CD4-positive, alpha-beta T cell treated with Interleukin-4 for 4 hours (primary cell): Measurements from ENCODE around the gene IL26.
"Not testable (repeated sequence)": the region's sequence is repeated elsewhere in the genome, so short reads cannot be mapped to it uniquely, and the experiment has no call there.

ENCODE experiments used
- DNase-seq: peaks from one replicate; pipeline ENCODE4 v3.0.0-alpha.2; 2020

IL26 gene

GRCh38 chr12:68190301-68190700 is 35.3 kb downstream of the IL26 start:
- no peak for DNase-seq

GRCh38 chr12:68189821-68190242 is 35.8 kb downstream of the IL26 start:
- DNase-seq: peak; percentile 65

GRCh38 chr12:68185598-68185997 is 40.0 kb downstream of the IL26 start:
- DNase-seq: no peak

GRCh38 chr12:68180792-68181744 is 44.5 kb downstream of the IL26 start:
- peak; percentile 54 for DNase-seq

- DNase-seq: no peak
Measured at GRCh38 chr12:68178774-68179439, 46.7 kb downstream of the IL26 start.

- DNase-seq: no peak
Measured at GRCh38 chr12:68178184-68178583, 47.4 kb downstream of the IL26 start.

GRCh38 chr12:68177562-68177961 is 48.0 kb downstream of the IL26 start:
- no peak for DNase-seq

GRCh38 chr12:68176257-68176656 is 49.4 kb downstream of the IL26 start:
- DNase-seq: no peak

- DNase-seq: peak; percentile 86
Measured at GRCh38 chr12:68175557-68176061, 50.0 kb downstream of the IL26 start.

GRCh38 chr12:68174761-68175160 is 50.8 kb downstream of the IL26 start:
- DNase-seq: not testable (repeated sequence)

- no peak for DNase-seq
Measured at GRCh38 chr12:68173792-68174191, 51.8 kb downstream of the IL26 start.

- DNase-seq: no peak
Measured at GRCh38 chr12:68170726-68171125, 54.9 kb downstream of the IL26 start.

GRCh38 chr12:68169213-68169889 is 56.3 kb downstream of the IL26 start:
- no peak for DNase-seq

- no peak for DNase-seq
Measured at GRCh38 chr12:68166317-68166831, 59.2 kb downstream of the IL26 start.

GRCh38 chr12:68163560-68164081 is 62.0 kb downstream of the IL26 start:
- DNase-seq: peak; percentile 47

GRCh38 chr12:68162374-68162773 is 63.2 kb downstream of the IL26 start:
- DNase-seq: no peak

- peak; percentile 74 for DNase-seq
Measured at GRCh38 chr12:68159681-68160304, 65.8 kb downstream of the IL26 start, which contains the start of gene IFNG. Gene IFNG (minus strand): TSS chr12:68159740. CDS start chr12:68159615, 125 bp downstream.

- DNase-seq: peak; percentile 71
Measured at GRCh38 chr12:68158432-68158831, 67.2 kb downstream of the IL26 start.

GRCh38 chr12:68157380-68157779 is 68.2 kb downstream of the IL26 start:
- peak; percentile 35 for DNase-seq

- DNase-seq: no peak
Measured at GRCh38 chr12:68156636-68157035, 69.0 kb downstream of the IL26 start.

- no peak for DNase-seq
Measured at GRCh38 chr12:68154779-68155178, 70.8 kb downstream of the IL26 start.
